PFSK-1 (cell line): ENCODE results near the gene DOCK9.

Source experiments
- POLR2AphosphoS5 ChIP-seq: IDR thresholded peaks from 2 replicates; pipeline ENCODE4 v1.6.1; 2012; ENCODE audit warnings: low read depth, mild to moderate bottlenecking, control low read depth, low read length, moderate library complexity
- REST ChIP-seq, 2 experiments: IDR thresholded peaks; 2 replicates each; pipeline versions ENCODE4 v1.6.1 to v1.8.0; 2011 to 2012; ENCODE audit warnings: low read depth in 2 of 2, low read length in 2 of 2, control low read depth in 1 of 2, inconsistent platforms in 1 of 2, mild to moderate bottlenecking in 1 of 2, moderate library complexity in 1 of 2; ENCODE audit not compliant: insufficient read depth in 1 of 2

GRCh38 chr13:98877936-98878335 lies 99.9 kb downstream of the DOCK9 start:
- TF ChIP-seq POLR2AphosphoS5: no peak
- TF ChIP-seq REST (IDR thresholded peaks at IDR 0.05; ENCODE audit: insufficient read depth in 1 of 2, low read depth in 2 of 2, low read length in 2 of 2): no peak
